Measurements from ENCODE around the gene KTN1.

KTN1 gene

GRCh38 chr14:55620277-55620676 is 40.3 kb downstream of the KTN1 start:
- DNase-seq, result no peak

DNA sequence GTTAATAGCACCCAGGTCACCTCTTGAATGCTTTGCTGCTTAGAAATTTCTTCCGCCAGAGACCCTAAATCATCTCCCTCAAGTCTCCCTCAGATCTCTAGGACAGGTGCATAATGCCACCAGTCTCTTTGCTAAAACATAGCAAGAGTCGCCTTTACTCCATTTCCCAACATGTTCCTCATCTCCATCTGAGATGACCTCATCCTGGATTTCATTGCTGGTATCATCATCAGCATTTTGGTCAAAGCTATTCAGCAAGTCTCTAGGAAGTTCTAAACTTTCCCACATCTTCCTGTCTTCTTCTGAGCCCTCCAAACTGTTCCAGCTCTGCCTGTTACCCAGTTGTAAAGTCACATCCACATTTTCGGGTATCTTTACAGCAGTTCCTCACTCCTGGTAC is 41.0 kb downstream of the KTN1 start:
- DNase-seq, result no peak

DNA sequence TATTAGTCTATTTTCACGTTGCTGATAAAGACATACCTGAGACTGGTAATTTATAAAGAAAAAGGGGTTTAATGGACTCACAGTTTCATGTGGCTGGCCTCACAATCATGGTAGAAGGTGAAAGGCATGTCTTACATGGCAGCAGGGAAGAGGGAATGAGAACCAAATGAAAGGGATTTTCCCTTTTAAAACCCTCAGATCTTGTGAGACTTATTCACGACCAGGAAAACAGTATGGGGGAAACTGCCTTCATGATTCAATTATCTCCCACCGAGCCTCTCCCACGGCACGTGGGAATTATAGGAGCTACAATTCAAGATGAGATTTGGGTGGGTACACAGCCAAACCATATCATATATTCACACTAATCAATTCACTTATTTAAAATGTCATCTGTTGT is 41.4 kb downstream of the KTN1 start:
- no peak for DNase-seq

DNA sequence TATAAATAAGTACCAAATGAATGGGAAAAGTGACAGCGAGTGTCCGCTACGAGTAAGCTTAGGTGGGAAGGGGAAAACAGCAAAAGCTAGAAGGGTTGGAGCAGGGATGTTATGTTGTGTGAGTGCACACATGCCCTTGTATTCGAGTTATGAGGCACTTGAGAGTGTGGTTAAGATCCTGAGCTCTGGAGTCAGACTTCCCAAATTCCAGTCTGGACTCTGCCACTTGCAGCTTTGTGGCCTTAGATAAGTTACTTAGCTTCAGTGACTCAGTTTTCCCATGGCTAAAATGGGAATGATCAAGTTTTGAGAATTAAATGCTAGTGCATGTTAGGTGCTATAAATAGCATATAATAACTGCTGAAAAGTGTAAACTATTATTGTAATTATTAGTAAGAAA is 44.9 kb downstream of the KTN1 start:
- DNase-seq, result no peak

DNA sequence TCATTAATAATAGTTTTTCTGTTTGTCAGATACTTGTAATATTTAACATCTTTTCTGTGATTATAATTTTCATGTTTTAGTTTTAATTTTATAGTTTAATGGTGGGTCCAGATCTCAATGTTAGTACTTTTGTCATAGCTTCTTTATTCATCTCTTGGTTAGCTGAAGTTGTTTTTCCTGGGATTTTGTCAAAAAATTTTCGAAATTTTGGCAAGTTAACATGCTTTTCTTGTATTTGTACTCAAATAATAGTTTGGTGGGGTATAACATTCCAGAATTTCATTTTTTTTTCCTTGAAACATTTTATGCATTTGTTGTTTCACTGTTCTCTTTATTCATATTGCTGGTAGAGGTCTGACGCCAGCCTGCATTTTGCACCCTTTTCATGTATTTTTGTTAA is 45.5 kb downstream of the KTN1 start:
- no peak for DNase-seq

DNA sequence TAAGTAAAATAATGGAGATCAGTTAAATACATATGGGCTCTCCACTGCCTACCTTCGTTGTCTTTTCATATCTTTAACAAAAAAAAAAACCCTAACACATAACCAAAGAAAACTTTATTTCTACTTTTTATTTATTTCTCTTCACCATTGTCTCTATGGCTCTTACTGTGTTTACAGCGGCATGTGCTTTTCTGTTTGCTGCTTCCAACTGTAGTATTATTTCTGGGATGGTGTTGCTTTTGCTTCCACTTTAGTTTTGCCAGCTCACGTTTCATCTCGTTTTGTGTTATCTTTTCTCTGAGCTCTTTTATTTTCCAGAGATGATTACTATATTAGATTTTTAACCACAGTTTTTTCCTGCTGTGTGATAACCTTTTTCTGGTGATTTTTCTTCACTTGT is 46.1 kb downstream of the KTN1 start:
- no peak for DNase-seq

GRCh38 chr14:55628426-55628825 is 48.4 kb downstream of the KTN1 start:
- no peak for DNase-seq

GRCh38 chr14:55638665-55639064 is 58.7 kb downstream of the KTN1 start:
- DNase-seq, result no peak

GRCh38 chr14:55641290-55641689 is 61.3 kb downstream of the KTN1 start:
- no peak for DNase-seq

- DNase-seq, result no peak
Observed at GRCh38 chr14:55641954-55642353, 61.9 kb downstream of the KTN1 start.

GRCh38 chr14:55645145-55645544 is 65.1 kb downstream of the KTN1 start:
- DNase-seq, result no peak

DNA sequence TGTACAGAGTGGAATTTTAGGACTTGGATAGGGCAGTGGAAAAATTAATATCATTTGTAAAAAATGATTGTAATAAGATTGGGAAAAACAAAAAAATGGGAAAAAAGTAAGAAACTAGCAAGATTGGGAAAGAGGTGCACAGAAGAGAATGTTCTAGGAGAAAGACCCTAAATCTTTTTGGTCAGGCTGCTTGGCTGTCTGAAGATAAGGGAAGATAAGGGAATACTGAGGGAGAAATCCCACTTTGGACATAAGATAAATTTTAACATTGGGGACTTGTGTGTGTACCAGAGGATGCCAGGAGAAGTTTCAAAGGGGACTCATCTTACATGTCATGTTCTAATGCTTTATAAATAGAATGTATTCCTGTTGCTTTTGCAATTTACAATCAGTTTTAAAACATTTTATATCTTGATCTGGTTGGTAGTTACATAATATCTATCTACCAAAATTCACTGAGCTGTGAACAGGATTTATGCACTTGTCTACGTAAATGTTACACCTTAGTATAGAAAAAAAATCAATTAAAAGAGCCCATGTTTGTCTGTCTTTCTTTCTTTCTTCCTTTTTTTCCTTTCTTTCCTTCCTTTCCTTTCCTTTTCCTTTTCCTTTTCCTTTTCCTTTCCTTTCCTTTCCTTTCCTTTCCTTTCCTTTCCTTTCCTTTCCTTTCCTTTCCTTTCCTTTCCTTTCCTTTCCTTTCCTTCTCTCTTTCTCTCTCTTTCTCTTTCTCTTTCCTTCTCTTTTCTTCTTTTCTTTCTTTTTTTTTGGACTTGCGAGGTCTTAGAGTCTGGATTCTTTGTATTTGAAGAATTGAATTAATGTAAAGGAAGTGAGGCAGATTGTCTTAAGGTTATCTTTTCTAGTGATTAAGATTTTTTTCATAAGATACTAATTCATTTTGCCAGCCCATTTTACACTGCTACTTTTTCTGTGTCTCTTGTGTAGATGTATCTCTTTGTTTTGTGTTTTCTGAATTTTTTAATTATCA is 66.1 kb downstream of the KTN1 start:
- DNase-seq, result no peak

DNA sequence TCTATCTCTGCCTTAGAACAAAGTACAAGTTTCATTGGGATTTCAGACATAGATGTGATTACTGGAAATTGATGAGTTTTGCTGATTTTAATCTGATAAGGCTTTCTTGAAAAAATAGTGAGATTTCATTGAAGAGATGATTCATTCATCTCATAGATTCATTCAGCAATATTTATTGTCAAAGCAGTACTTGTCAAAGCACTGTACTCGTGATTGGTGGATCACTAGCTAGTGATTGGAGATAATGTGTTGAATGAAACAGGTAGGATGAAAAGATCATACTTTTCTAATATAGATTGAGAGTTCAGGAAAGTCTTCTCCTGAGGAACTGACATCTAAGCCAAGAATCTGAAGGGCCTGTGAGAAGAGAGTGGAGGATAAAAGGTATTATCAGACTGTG is 71.0 kb downstream of the KTN1 start:
- no peak for DNase-seq

GRCh38 chr14:55654243-55654642 is 74.2 kb downstream of the KTN1 start:
- no peak for DNase-seq

- DNase-seq, result no peak
Observed at GRCh38 chr14:55661029-55661428, 81.0 kb downstream of the KTN1 start.

DNA sequence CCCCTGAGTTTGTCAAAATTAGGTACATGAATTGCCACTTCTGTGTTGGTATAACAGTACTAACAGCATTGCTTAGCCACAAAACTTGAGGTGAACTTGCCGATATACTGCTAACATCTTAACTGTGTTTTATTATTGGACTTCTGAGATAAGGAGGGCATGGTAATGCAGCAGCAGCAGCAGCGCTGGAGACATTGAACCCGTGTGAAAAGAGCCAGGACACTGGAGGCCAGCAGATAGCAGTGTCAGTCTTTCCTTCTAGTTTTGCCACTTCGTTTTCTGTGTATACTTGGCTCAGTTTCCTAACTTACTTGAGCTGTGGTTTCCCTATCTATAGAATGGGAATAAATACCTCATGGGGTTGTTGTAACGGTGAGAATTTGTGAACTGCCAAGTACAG is 82.7 kb downstream of the KTN1 start:
- DNase-seq, result no peak

GRCh38 chr14:55665067-55665675 is 85.2 kb downstream of the KTN1 start:
- no peak for DNase-seq

GRCh38 chr14:55667801-55668200 is 87.8 kb downstream of the KTN1 start:
- no peak for DNase-seq

- DNase-seq, result no peak
Observed at GRCh38 chr14:55671641-55672040, 91.6 kb downstream of the KTN1 start.

DNA sequence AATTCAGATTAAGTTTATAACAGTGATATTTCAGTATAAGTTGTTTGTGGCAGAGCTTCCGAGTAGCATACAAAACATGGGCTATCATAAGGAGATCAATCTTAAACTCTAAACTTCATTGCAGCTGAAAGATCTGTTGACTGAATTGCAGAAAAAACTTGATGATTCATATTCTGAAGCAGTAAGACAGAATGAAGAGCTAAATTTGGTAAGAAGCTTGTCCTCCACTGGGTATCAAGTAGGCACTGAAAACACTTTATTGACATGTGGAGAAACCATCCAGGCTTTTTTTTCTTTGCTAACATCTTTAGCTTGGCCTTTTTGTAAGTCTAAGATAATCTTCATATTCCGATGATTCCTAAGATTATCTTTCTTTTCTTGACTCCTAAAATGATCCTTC is 93.0 kb downstream of the KTN1 start:
- DNase-seq, result no peak

DNA sequence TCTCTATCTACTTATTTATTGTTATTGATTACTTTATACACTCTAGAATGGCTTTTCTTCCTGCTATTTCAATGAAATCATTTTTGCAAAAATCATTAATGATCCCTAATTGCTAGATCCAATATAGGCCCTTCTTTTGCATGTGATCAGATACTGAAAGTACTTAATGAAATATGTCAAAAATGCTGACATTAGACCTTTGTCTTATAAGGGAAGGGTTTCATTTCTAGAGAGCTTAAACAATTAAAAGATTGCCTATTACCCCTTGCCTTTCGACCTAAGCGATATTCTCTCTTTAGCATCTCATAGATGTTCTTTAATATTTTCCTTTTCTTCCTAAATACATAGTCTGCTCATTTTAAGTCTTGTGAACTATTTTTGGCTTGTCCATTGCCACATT is 101.1 kb downstream of the KTN1 start:
- no peak for DNase-seq

DNA sequence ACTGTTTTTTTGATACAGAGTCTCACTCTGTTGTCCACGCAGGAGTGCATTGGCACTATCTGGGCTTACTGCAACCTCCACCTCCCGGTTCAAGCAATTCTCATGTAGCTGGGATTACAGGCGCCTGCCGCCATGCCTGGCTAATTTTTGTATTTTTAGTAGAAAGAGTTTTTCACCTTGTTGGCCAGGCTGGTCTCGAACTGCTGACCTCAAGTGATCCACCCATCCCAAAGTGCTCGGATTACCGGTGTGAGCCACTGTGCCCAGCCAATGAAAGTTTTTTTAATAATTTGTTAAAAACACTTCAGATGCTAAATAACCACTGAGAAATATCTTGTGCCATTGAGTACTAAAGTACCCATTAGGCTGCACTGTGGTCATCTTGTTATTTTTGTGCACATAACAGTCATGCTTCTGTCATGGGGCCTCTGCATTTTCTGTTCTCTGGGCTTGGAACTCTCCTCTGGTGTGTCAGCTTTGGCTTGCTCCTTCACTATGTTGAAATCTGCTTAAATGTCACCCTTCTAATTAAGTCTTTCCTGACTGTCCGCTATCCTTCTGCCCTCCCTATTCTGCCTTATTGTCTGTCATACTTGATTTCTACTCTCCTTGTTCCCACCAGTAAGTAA is 105.1 kb downstream of the KTN1 start:
- no peak for DNase-seq

- DNase-seq, result no peak
Observed at GRCh38 chr14:55686713-55687112, 106.7 kb downstream of the KTN1 start.

DNA sequence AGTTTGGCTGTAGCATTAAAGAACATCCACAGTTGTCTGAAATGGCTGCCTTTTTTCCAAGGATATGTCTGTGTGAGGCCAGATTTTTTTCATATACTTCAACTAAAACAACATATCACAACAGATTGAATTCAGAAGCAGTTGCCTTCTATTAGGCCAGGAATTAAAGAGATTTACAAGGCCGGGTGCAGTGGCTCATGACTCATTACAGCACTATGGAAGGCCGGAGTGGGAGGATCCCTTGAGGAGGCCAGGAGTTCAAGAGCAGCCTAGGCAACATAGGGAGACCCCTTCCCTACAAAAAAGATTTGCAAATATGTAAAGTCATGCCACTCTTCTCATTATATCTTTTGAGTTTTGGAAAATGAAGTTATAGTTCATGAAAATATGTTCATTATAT is 108.6 kb downstream of the KTN1 start:
- DNase-seq, result no peak
